Activated T-cell treated with anti-CD3 and anti-CD28 coated beads, Interleukin-2, amount 50 U/mL, for 24 hours (primary cell): ENCODE results near the gene C6orf62.
A peak's percentile ranks its signal among the peaks of the same experiment; 100 is the strongest.
"Not testable (repeated sequence)": the region's sequence is repeated elsewhere in the genome, so short reads cannot be mapped to it uniquely, and the experiment has no call there.

Experiments
- DNase-seq: peaks from one replicate; pipeline ENCODE4 v3.0.0-alpha.2; 2020
- H3K27ac Mint-ChIP-seq: 2 replicates; pipeline ENCODE4 v1.8.0; 2020; ENCODE audit warnings: mild to moderate bottlenecking, mixed read lengths
- H3K27me3 Mint-ChIP-seq: 2 replicates; pipeline ENCODE4 v1.8.0; 2020; ENCODE audit warnings: mixed read lengths
- H3K36me3 Mint-ChIP-seq: 2 replicates; pipeline ENCODE4 v1.8.0; 2020; ENCODE audit warnings: low read depth, mixed read lengths
- H3K4me1 Mint-ChIP-seq: 2 replicates; pipeline ENCODE4 v1.8.0; 2020; ENCODE audit warnings: low read depth, mixed read lengths
- H3K4me3 Mint-ChIP-seq: 2 replicates; pipeline ENCODE4 v1.8.0; 2020; ENCODE audit warnings: mild to moderate bottlenecking, moderate library complexity, mixed read lengths
- H3K9me3 Mint-ChIP-seq: 2 replicates; pipeline ENCODE4 v1.8.0; 2020; ENCODE audit warnings: mixed read lengths

The C6orf62 gene

GRCh38 chr6:24721461-24722215 is 2.7 kb upstream of the C6orf62 start:
- Mint-ChIP-seq H3K9me3 (no peaks in the 10 kb centered on the region), H3K4me3 (peak overlapping the region; percentile 98), H3K4me1 (peaks cover 26% of the 10 kb centered on the region), H3K27ac (peak overlapping the region; percentile 98), H3K36me3 (peaks cover 47% of the 10 kb centered on the region), H3K27me3 (no peaks in the 10 kb centered on the region)
- DNase-seq = no peak

GRCh38 chr6:24720604-24721460 is 1.9 kb upstream of the C6orf62 start:
- Mint-ChIP-seq H3K4me3 (peak overlapping the region; percentile 98), H3K36me3 (peaks cover 55% of the 10 kb centered on the region), H3K4me1 (peaks cover 34% of the 10 kb centered on the region), H3K9me3 (no peaks in the 10 kb centered on the region), H3K27me3 (no peaks in the 10 kb centered on the region), H3K27ac (peak overlapping the region; percentile 98)
- DNase-seq = peak; percentile 99

DNA sequence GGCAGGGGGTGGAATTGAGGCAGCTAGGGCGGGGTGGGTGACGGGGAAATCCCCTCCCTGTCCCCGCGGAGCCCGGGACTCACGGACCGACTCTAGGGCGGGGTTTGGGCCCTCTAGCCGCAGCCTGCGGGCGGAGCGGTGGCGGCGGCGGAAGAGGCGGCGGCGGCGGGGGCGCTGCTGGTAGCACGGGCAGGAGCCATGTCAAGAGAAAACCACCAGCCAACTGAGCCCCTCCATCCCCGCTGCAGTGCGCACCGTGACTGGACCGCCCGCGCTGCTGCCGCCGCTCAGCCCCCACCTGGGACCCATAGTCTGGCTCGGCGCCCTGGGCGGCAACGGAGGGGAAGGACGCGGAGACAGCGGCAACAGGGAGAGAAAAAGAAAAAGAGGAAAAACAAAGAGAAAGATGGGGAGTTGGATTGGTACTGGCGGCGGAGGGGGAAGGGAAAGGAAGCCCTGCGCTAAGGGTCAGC is 1.2 kb upstream of the C6orf62 start:
- Mint-ChIP-seq H3K27ac (peak overlapping the region; percentile 98), H3K27me3 (no peaks in the 10 kb centered on the region), H3K36me3 (peaks cover 61% of the 10 kb centered on the region), H3K4me1 (peaks cover 41% of the 10 kb centered on the region), H3K9me3 (no peaks in the 10 kb centered on the region), H3K4me3 (peak overlapping the region; percentile 98)
- DNase-seq = peak; percentile 88

DNA sequence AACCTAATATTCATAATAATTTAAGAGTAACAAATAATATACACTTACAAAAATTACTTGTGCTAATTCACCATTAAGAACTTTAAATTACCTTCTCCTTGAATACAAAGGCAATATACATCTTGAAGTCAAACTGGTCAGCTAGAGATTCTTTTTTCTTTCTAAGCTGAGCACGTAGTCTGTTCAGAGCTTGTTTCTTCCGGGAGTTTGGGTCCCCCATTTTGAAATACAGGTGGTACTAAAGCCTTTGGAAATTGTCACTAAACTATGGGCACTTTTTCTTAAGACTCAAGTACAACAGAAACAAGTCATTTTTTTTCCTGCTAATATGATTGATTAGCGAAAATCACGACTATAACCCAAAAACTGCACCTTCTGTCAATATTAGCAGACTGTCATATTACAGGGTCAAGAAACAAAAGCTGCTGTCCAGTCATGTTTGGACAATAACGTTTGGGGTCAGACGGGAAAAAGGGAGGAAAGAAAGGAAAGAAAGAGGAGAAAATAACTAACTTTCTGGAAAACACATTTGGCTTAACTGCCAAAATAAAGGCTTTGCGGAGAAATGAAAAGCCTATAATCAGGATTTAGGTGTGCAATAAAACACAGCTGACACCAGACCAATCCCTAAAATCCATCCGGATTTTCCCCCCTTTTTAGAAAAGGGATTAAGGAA is 367 bp downstream of the C6orf62 start:
- H3K4me1 Mint-ChIP-seq = peaks cover 55% of the 10 kb centered on the region
- H3K27me3 Mint-ChIP-seq = no peaks in the 10 kb centered on the region
- no peak for DNase-seq
- no peaks in the 10 kb centered on the region for H3K9me3 Mint-ChIP-seq
- H3K4me3 Mint-ChIP-seq = peak overlapping the region; percentile 98
- peak overlapping the region; percentile 98 for H3K27ac Mint-ChIP-seq
- H3K36me3 Mint-ChIP-seq = peaks cover 77% of the 10 kb centered on the region

- DNase-seq, H3K9me3 Mint-ChIP-seq, H3K27me3 Mint-ChIP-seq: not testable (repeated sequence)
- H3K27ac Mint-ChIP-seq = peak overlapping the region; percentile 98
- peaks cover 93% of the 10 kb centered on the region for H3K36me3 Mint-ChIP-seq
- peaks cover 60% of the 10 kb centered on the region for H3K4me1 Mint-ChIP-seq
- H3K4me3 Mint-ChIP-seq = peak overlapping the region; percentile 98
Measured at GRCh38 chr6:24716602-24717148, 2.3 kb downstream of the C6orf62 start.

- Mint-ChIP-seq H3K9me3 (no peaks in the 10 kb centered on the region), H3K4me3 (no peak overlapping the region), H3K36me3 (peaks cover 97% of the 10 kb centered on the region), H3K27ac (peak overlapping the region; percentile 81), H3K4me1 (peaks cover 61% of the 10 kb centered on the region), H3K27me3 (no peaks in the 10 kb centered on the region)
- no peak for DNase-seq
Measured at GRCh38 chr6:24710519-24711303, 8.2 kb downstream of the C6orf62 start.

DNA sequence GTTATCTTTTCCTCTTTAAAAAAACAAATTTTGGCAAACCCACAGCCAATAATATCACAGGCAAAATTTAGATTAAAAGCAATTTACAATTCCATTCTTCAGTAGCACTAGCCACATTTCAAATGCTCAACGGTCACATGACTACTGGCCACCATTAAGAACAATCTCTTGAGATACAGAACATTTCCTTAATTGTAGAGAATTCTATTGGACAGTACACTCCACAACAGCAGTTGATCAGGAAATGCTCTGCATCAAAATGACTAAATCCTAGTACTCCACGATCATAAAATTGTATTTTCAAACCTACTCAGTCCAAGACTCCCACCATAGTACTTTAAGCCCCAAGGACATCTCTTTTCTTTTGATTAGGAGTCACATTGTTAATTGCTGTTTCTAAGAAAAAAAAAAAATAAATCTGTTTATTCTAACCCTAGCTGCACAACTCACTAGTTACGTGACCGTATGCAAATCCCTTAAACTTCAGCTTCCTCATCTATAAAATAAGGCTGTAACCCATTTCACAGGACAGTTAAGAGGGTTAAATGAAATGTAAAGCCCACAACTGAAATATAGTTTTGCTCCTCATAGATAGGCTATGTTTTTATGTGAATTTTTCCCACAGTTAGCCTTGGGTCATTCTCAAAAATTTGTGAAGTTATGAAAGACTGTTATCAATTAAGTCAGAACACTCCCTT is 9.8 kb downstream of the C6orf62 start:
- H3K4me1 Mint-ChIP-seq = peaks cover 58% of the 10 kb centered on the region

DNA sequence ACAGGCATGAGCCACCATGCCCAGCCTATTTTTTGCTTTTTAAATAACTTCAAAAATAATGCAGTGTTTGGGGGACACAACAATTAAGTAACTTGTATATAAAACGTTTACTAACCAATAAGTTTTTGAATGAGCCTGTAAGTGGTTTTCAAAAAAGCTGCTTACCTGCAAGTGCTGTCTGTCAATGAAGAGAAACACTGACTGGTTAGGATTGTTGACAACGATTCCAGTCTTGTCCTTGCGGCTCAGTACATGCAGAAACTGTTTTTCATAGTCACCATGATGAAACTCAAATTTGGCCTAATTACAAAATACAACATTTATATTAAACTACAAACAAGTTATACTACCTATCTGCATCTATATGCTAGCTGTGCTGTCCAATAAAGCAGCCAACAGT is 10.3 kb downstream of the C6orf62 start:
- peaks cover 58% of the 10 kb centered on the region for H3K4me1 Mint-ChIP-seq
- H3K36me3 Mint-ChIP-seq = peaks cover 97% of the 10 kb centered on the region
- H3K4me3 Mint-ChIP-seq = no peak overlapping the region
- DNase-seq = no peak
- H3K27me3 Mint-ChIP-seq = no peaks in the 10 kb centered on the region
- H3K9me3 Mint-ChIP-seq = no peaks in the 10 kb centered on the region
- H3K27ac Mint-ChIP-seq = peak overlapping the region; percentile 81

More for the DNA sequence above, 9.8 kb downstream of the C6orf62 start:
- H3K9me3 Mint-ChIP-seq = no peaks in the 10 kb centered on the region
- H3K36me3 Mint-ChIP-seq = peaks cover 97% of the 10 kb centered on the region
- peak overlapping the region; percentile 81 for H3K27ac Mint-ChIP-seq
- DNase-seq = no peak
- no peak overlapping the region for H3K4me3 Mint-ChIP-seq
- no peaks in the 10 kb centered on the region for H3K27me3 Mint-ChIP-seq

DNA sequence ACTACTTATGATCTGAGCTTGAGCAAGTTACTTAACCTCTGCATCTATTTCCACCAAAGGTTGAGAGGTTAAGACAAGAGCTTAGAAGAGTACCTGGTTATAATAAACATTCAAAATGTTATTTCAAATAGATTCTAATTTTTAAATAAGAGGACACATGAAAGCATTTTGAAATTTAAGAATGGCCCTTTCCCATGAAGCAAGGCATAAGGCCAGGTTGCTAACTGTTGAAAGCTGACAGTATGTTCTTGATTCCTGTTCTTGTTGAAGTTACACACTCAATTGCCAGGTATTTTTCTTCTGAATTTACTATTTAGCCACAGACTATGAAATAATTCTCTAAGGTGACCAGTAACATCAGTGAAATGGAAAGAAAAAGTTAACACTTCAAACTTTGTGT is 14.5 kb downstream of the C6orf62 start:
- H3K27me3 Mint-ChIP-seq = no peaks in the 10 kb centered on the region
- no peaks in the 10 kb centered on the region for H3K9me3 Mint-ChIP-seq
- H3K27ac Mint-ChIP-seq = peak overlapping the region; percentile 86
- no peak overlapping the region for H3K4me3 Mint-ChIP-seq
- DNase-seq = no peak
- peaks cover 98% of the 10 kb centered on the region for H3K36me3 Mint-ChIP-seq
- H3K4me1 Mint-ChIP-seq = peaks cover 67% of the 10 kb centered on the region

- peak overlapping the region; percentile 86 for H3K27ac Mint-ChIP-seq
Measured at GRCh38 chr6:24702720-24703282, 16.2 kb downstream of the C6orf62 start.

DNA sequence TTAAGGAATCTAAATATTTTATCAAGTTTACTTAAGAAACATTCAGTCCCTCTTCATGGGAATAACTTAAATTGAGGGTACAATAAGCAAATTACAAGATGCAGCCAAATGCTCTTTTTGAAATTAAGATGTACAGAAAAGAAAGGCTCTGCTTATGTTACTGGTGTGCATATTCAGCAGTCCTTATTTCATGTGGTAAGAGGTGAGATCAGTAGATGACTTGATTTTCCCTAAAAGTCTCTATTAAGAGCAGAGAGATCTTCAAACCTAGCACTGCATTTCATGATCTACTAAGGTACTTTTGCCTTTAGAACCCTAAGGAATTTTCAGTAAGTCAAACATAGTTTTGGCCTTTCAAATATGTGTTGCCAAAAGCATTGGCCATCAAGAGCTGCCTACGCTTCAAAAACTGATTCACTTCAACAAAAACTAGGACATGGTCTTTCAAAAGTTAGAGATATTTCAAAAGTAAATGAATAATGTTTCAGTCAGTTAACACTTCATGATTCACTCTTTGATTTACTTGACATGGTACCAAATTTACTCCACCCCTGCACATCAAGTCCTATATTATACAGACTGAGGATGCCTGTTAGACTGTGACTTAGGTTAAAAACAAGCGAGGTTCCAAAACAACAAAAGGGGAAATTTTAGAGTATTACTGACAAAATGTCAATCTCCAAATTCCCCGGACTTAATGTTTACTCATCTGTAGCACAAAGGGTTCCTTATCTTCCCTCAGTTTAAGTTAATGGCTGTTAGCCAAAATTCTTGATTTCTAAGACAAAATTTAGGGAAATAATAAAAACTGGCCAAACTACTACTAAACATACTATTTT is 19.2 kb downstream of the C6orf62 start:
- no peaks in the 10 kb centered on the region for H3K9me3 Mint-ChIP-seq
- no peaks in the 10 kb centered on the region for H3K27me3 Mint-ChIP-seq
- H3K4me3 Mint-ChIP-seq = peak overlapping the region; percentile 8
- DNase-seq = no peak
- H3K36me3 Mint-ChIP-seq = peaks cover 65% of the 10 kb centered on the region
- H3K27ac Mint-ChIP-seq = peak overlapping the region; percentile 80
- peaks cover 62% of the 10 kb centered on the region for H3K4me1 Mint-ChIP-seq

More at GRCh38 chr6:24702720-24703282, 16.2 kb downstream of the C6orf62 start:
- Mint-ChIP-seq H3K27me3 (no peaks in the 10 kb centered on the region), H3K4me3 (no peak overlapping the region), H3K9me3 (no peaks in the 10 kb centered on the region), H3K4me1 (peaks cover 68% of the 10 kb centered on the region), H3K36me3 (peaks cover 94% of the 10 kb centered on the region)
- no peak for DNase-seq

GRCh38 chr6:24696097-24696496 is 22.9 kb downstream of the C6orf62 start:
- Mint-ChIP-seq H3K4me3 (no peak overlapping the region), H3K4me1 (peaks cover 52% of the 10 kb centered on the region), H3K27me3 (no peaks in the 10 kb centered on the region), H3K36me3 (peaks cover 29% of the 10 kb centered on the region), H3K9me3 (no peaks in the 10 kb centered on the region), H3K27ac (peak overlapping the region; percentile 70)
- DNase-seq = no peak
